GM18858 (cell line): ENCODE results near the gene PPP2R3B.
A peak's percentile ranks its signal among the peaks of the same experiment; 100 is the strongest.
"Not testable (repeated sequence)": the region's sequence is repeated elsewhere in the genome, so short reads cannot be mapped to it uniquely, and the experiment has no call there.

Experiments used
- ATAC-seq: cut with Tn5 transposase; IDR thresholded peaks from one replicate; pipeline ENCODE4 v1.9.1; 2021; ENCODE audit not compliant: unreplicated experiment

The PPP2R3B gene

DNA sequence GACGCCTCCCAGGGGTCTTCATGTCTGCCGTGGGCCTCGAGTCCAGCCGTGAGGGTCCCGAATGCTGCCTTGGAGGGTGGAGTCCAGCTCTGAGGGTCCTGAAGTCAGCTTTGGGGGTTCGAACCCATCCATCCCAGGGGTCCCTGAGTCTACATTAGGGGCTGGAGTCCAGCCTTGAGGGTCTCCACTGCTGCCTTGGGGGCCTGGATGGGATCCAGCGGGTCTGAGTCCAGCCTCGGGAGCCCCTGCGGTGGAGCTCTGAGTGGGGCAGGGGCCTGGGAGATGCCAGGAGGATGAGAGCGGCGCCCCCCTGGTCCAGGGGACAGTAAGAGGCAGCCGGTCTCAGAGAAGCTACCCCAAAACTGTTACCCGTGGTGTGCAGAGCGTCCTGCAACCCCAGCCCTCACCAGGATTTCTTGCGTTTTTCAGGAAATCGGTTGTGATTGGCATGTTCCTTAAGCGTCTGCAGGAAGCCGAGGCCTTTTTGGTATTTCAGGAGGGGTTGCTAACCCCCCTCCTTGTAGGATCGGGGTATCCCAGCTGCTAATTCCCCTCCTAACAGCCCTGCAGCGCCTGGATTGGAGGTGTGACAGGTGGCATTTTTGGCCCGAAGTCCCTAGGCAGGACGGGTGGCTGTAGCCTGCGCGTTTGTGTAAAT, 66.5 kb downstream of the PPP2R3B start:
- no peak for ATAC-seq

DNA sequence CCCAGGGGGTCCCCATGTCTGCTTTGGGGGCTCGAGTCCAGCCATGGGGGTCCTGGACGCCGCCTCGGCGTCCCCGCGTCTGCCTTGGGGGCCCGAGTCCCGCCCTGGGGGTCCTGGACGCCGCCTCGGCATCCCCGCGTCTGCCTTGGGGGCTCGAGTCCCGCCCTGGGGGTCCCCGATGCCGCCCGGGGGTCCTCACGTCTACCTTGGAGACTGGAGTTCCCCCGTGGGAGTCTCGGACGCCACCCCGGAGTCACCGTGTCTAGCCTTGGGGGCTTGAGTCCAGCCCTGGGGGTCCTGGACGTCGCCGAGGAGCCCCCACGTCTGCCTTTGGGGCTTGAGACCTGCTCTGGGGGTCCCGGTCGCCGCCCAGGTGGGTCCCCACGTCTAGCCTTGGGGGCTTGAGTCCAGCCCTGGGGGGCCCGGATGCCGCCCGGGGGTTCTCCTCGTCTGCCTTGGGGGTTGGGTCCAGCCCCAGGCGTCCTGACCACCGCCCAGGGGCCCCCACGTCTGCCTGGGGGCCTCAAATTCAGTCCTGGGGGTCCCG, 67.1 kb downstream of the PPP2R3B start:
- no peak for ATAC-seq

DNA sequence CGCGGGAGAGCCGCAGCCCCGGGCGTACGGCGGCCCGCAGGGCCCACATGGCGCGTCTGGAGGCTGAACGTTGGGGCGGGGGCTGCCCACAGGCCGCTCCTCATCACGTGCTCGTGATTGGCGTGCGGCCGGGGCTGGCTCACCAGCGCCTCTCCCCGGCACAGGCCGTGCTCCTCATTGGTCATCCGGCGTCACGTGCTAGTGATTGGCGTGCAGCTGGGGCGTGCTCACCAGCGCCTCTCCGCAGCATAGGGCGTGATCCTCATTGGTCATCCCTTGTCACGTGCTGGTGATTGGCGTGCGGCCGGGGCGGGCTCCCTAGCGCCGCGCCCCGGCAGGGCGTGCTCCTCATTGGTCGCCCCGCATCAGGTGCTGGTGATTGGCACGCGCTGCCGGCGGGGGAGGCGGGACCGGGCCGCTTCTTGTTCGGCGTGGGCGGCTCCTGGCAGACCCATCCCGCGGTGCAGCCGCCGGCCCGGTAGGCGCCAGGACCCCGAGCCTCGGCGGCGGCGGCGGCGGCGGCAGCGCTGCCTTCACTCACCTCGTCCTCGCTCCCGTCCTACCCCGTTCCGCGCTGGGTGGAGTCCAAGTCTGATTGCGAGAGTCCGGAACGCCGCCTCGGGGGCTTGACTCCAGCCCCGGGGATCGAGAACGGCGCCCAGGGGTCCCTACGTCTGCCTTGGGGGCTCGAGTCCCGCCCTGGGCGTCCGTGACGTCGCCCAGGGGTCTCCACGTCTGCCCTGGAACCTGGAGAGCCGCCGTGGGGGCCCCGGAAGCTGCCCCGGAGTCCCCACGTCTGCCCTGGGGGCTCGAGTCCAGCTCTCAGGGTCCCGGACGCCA, 67.7 kb downstream of the PPP2R3B start, which contains the start of gene GTPBP6:
Gene GTPBP6, minus strand, starts transcription at position 58 of the 840 bp plus-strand sequence. Its CDS starts 9 bp downstream, at position 49.
- ATAC-seq = peak; percentile 88

DNA sequence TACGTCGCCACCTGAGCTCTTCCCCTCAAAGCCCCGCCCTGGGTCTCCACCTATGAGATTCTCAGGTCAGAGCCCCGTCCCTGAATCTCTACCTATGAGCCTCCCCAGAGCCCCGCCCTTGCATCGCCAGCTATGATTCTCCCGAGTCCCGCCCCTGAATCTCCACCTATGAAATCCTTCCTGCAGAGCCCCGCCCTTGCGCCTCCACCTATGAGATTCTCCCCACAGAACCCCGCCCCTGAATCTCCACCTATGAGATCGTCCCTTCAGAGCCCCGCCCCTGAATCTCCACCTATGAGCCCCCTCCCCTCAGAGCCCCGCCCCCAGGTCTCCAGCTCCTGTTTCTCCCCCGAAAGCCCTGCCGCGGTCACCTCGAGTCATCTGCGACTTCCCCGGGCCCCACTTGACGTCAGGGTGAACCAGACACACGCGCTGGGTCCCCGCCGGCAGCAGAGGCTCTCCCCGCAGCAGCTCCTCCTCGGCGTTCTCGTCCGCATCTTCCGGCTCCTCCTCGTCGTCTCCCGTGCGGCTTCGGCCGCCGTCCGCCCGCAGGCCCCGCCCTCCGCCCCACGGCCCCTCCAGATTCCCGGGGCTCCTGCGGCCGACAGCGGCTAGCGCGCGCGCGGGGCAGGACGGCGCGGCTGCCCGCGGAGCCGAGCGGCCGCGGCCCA, 68.5 kb downstream of the PPP2R3B start:
- ATAC-seq = peak; percentile 41

DNA sequence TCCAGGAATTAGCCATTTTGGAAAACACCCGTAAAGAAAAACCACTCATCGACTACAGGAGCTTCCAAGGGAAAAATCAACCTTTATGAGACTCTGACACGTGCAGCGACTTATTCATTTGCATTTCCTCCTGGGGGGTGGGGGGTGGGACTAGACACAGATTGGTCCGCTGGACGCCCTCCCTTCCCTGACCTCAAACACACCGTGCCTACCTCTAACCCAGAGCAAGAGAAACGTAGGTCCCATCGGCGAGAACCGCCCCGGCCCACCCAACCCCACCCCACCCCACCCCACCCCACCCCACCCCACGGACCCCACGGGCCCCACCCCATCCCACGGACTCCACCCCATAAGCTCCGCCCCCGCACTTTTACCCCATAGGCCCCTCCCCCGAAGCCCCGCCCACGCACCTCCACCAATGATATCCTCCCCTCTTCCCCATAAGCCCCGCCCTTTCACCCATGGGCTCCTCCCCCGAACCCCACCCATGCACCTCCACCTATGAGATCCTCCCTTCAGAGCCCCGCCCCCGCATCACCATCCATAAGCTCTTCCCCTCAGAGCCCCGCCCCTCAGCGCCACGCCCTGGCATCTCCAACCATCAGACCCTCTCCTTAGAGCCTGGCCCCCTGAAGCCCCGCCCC, 69.2 kb downstream of the PPP2R3B start:
- ATAC-seq = no peak

DNA sequence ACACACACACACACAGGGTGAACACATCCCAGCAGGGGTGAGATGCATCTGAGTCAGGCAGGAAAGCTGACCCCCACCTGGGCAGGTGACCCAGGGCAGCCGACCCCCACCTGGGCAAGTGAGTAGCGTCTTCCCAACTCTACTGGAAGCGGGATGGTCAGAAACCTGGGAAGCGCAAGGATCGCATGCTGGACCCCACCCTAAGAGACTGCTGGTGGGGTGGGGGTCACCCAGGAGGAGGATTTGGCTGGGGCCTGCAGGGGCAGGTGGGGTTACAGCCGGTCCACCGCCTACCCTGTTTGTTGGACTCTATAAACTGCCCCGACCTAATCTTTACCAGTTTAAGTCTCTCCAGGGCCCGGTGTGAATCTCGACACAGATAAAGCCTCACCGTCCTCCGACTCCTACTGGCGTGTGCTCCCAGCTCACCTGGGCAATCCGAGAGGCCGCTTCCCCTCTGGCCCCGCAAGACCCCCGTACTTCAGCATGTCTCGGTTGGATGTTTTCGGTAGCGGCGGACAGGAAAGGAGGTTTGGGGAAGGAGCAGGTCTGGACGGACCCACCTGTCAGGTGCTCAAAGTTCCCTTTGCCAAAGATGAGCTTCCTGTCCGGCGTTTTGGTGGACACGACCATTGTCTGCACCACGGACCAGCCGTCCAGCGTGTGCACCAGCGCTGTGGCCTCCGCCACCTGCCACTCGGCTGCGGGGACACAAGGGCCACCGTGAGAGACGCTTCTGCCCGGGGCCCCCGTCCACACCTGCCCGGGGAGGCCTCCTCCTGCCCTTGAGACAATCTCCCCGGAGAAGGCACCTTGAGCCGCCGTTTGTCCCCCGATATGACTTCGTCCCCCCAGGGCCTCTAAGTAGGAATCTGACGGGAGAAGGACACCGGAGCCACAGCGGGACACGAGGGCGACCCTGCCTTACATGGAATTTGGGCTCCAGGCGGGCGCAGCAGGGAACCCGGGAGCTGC, 70.1 kb downstream of the PPP2R3B start:
- ATAC-seq = no peak

DNA sequence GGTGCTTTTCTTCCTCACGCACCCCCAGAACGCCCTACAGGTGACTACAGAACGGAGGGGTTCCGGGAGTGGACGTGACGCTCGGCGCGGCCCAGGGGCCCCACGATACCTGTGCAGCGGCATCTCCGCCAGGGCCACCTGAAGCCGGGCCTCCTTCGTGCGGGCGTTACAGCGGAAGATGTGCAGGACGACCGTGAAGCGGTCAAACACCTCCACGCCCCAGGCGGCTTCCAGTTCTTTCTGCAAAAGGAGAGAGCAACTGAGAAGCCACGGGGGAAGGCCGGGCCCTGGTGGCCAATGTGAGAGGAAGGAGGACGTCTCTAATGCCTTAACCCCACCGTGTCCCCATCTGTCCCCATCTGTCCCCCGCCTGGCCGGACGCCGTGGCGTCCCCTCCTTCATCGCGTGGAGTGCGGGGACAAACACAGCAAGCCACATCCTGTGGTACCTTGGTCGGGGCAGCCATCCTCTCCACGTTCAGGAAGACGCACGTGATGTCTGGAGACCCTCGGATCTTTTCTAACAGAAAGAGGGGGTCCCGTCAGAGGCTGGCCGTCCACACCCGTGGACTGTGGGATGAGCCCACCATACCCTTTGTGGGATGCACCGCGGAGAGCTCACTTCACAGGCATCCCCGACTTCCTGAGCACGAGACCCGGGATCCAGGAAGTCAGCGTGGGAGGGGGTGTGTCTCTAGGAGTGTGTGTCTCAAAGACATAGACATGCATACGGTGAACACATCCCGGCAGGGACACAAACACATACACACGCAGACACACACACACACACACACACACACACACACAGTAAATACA, 71.7 kb downstream of the PPP2R3B start:
- ATAC-seq = no peak

DNA sequence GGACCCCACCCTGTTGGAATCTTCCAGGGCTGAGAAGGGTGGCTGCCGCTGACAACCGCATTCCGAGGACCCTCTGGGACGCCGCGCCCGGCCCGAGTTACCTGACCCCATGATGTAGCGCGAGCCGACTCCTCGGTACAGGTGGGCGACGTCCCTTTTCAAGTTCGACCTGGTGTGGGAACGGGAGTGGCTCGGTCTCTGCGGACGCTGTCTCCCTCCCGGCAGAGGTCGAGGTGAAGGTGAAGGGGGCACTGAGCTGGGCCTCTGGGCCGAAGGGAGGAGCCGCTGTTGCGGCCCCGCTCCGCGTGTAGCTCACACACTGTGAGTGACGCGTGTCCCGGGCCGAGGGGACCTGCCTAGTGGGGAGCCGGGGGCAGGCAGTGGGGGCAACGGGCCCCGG, 72.7 kb downstream of the PPP2R3B start:
- no peak for ATAC-seq

DNA sequence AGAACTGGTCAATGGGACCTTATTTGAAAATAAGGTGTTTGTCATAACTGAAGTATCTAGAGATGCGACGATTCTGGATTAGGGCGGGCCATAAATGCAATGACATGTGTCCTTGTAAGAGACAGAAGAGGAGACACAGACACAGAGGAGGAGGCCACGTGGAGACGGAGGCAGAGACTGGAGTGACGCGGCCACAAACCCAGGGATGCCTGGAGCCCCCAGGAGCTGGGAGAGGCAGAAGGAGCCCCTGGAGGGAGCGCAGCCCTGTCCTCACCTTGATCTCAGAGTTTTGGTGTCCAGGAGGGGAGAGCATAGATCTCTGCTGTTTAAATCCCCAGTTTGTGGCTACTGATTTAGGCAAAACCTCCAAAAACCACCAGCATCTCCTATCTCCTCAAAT, 73.2 kb downstream of the PPP2R3B start:
- no peak for ATAC-seq

DNA sequence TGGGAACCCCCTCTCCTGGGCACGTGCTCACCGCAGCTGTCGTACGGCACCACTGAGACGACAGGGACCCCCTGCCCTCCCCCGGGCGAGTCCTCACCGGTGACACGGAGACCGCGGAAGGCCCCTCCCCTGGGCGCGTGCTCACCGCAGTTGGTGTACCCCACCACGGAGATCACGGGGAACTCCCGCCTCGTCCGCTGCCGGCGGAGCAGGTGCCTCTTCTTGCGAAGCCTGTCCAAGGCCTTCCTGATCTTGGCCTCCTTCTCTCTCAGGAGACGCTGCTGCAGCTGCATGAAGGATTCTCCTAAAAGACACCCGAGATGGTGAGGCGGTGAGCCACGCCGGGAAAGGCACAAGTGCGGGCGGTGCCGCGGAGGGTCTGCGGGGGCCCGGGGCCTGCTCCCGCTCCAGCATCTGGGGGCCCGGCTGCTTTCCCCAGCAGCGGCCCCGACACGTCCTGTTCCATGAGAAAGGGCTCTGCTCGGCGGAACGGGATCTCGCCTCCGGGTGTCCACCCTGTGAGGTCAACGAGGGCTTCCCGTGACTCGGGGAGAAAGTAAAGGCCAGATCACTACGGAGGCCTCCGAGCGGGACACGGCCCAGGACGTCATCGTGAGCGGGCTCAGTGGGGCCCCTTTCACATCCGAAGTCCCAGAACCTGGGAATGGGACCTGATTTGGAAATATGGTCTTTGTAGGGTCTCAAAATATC, 73.9 kb downstream of the PPP2R3B start:
- no peak for ATAC-seq

DNA sequence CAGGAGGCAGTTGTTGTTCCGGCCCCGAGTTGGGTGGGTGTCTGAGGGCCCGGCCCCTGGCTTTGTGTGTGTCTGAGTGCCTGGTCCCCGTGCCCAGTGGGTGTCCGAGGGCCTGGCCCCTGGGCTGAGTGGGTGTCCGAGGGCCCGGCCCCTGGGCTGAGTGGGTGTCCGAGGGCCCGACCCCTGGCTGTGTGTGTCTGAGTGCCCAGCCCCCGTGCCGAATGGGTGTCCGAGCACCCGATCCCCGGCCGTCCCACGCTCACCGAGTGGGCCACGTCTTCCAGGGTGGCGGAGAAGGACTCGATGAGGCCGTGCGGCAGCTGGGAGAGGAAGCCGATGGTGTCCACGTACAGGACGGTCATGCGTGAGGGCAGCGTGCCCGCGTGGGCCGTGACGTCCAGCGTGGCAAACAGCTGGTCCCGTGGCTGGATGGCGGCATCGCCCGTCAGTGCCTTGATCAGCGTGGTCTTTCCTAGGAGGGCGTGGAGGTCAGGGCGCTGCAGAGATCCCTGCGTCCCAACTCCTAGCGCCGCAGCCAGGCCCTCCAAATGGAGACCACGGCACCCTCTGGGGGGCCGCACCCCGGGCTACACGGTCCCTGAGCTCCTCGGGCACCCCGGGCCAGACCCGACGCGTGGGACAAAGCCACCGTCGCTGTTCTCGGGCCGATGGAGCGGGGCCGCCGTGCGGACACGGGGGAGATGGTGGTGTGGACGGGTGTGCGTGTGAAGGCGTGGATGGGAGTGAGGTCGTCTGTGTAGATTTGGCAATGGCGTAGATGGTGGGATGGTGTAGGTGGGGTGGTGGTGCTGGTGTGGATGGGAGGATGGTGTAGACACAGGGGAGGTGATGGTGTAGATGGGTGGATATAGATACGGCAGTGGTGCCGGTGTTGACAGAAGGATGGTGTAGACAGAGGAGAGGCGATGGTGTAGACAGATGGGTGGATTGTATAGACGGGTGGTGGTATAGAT, 75.3 kb downstream of the PPP2R3B start:
- no peak for ATAC-seq

DNA sequence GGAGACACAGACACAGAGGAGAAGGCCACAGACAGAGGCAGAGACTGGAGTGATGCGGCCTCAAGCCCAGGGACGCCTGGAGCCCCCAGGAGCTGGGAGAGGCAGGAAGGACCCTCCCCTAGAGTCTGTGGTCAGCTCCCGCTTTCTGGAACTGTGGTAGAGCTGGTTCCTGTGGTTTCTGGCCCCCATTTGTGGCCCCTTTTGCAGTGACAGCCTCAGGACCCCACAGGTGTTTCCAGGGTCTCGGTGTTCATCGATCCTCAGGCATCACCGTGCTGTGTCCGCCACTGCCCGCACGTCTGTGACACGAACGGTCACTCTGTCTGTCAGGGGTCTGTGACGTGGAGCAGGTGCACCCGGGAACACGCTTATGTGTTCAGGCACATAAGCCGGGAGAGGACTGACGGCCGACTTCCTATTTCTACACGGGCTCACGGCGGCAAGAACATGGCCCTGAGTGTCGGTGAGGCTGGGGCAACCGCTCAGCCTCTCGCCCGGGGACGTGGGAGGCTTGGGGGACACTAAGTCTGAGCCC, 76.0 kb downstream of the PPP2R3B start:
- no peak for ATAC-seq

DNA sequence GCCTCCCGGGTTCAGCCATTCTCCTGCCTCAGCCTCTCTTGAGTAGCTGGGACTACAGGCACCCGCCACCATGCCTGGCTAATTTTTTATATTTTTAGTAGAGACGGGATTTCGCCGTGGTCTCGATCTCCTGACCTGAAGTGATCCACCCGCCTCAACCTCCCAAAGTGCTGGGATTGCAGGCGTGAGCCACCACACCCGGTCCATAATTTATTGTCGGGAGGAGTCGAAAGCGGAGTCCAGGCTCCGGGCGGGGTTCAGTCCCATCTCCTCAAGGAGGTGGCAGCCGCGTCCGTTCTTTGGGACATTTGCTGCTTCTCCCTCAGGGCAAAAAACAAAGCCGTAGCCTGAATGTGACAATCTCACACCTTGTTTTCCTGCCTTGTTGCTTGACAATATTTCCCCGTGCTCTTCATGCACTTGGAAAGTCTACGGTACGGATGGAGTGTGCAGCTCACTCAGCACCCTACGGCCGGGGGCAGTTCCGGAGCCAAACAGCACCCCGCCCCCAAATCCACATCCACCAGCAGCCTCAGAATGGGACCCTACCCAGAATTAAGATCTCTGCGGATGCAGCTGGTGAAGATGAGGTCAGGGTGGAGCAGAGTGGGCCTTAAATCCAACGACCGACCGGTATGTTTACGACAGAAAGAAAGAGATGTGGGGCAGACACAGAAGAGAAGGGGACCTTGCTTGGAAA, 77.7 kb downstream of the PPP2R3B start:
- ATAC-seq = no peak

DNA sequence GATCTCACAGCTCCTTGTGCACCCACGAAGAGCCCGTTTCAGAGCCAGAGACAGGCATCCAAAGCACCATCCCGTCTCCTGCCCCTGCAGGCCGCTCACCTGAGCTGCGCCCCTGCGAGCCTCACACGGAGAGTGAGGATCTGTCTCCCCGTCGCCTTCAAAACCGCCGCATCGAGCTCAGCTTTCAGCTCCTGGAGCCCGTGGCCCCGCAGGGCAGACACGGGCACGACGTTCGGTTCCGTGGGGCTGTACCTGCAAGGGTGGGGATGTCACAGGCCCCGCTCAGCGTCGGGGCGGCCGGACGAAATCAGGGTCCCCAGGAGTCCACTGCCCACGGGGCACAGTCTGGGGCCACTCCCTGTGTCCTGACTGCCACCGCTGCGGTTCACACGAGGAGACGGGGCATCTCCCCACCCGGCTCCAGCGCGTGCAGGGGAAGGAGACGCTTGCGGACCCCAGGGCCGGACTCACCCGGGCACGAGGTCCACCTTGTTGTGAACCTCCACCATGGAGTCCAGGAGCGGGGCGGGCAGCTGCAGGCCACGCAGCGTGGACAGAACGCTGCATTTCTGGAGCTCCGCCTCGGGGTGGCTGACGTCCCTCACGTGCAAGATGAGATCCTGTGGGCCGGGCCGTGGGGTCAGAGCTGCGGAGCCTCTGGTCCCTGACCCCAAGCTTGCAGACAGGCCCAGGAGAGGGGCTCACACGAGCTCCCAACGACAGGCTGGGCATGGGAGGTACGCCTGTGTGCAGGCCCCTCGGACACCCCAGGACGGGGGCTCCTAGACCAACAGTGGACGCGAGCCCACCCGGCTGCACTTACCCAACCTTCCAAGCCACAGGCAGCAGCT, 79.2 kb downstream of the PPP2R3B start:
- no peak for ATAC-seq

DNA sequence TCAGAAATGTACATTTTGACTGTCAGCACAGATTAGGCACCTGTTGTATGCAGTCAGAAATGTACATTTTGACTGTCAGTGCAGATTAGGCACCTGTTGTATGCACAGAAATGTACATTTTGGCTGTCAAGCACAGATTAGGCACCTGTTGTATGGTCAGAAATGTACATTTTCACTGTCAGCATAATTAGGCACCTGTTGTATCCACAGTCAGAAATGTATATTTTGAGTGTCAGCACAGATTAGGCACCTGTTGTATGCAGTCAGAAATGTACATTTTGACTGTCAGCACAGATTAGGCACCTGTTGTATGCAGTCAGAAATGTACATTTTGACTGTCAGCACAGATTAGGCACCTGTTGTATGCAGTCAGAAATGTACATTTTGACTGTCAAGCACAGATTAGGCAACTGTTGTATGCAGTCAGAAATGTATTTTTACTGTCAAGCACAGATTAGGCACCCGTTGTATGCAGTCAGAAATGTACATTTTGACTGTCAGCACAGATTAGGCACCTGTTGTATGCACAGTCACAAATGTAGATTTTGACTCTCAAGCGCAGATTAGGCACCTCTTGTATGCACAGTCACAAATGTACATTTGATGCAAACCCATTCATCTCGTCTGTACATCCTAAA, 80.0 kb downstream of the PPP2R3B start:
- ATAC-seq = not testable (repeated sequence)
